ENCODE results near the gene OR5P2.
"Not testable (repeated sequence)": the region's sequence is repeated elsewhere in the genome, so short reads cannot be mapped to it uniquely, and the experiment has no call there.

Gene OR5P2, protein sequence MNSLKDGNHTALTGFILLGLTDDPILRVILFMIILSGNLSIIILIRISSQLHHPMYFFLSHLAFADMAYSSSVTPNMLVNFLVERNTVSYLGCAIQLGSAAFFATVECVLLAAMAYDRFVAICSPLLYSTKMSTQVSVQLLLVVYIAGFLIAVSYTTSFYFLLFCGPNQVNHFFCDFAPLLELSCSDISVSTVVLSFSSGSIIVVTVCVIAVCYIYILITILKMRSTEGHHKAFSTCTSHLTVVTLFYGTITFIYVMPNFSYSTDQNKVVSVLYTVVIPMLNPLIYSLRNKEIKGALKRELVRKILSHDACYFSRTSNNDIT

DNA sequence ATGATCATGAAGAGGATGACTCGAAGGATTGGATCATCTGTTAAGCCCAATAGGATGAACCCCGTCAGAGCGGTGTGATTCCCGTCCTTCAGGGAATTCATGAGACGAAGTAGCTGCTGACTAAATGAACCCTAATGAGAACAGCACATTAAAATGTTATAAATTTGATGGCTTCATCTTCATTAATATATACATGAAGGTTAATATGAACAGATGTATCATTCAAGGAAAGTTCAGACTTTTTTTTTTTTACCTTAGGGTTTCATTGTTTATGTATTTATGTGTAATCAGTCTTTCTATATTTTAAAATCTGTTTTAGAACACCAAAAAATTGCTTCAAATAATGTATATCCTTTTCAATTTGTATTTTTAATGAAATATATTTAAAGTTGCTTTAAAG is at the start of gene OR5P2:
Gene OR5P2, minus strand, starts transcription at position 101 of the 400 bp plus-strand sequence. Its CDS starts 0 bp downstream, at position 101.
- DNase-seq (ENCODE audit: low read depth): no peak

DNA sequence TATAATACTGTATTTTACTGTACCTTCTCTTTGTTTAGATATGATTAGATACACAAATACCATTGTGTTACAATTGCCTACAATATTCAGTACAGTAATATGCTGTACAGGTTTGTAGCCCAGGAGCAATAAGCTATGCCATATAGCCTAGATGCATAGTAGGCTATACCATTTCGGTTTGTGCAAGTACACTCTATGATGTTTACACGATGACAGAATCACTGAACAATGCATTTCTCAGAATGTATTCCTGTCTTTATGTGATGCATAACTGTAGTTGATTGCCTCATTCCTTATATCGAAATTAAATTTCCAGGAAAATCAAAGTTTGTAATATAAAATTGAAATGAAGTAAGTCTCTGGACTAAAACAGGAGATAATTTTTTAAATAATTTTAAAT is 49.3 kb upstream of the OR5P2 start:
- DNase-seq (ENCODE audit: low read depth): no peak

DNA sequence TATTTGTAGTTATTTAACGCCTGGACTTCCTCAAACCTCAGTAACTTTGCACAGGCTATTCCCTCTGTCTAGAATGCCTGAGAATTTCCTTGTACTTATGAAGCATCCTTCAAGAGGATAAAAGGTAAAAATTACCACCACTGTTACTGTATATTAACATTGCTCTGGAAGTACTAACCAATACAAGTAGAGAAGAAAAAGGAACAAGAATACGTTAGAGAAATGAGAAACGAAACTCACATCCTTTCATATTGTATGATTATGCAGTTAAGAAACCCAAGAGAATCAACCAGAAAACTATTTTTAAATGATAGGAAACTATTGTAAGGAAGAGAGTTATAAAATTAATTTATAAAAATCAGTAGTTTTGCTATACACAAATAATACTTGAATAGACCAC is 48.2 kb upstream of the OR5P2 start:
- no peak for DNase-seq (ENCODE audit: low read depth)

DNA sequence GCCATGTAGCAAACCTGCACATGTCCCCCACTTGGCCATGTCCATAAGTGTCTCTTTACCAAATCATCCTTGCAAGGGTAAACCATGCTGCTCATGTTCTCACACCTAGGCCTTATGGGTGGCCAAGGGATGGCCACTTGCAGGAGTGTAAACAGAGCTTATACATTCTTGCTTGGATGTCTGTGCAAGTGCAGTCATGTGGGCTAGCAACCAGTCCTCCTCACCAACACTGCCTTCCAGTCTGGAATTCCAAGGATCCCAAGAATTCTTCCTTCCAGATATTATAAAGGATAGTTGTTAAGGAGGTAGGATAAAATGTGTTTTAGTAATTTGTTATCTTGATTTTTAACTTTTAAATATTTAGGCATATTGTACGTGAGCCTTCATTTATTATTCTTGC is 47.8 kb upstream of the OR5P2 start:
- DNase-seq (ENCODE audit: low read depth): no peak

DNA sequence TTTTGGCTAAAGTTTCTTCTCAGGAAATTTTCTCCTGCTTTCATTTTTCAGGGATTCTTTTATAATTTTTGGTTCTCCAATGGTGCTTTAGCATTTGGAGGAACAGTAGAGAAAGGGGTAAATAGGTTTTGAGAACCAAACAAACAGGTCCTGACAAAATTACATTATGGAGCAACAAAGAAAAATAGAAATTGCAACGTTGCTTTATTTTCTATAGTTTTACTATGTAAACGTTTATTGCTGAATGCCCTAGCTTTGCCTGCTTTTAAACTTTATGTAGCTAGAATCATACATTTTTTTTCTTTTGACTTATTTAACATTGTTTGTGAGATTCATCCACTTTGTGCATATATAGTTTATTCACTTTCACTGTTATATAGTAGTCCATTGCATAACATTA is 43.8 kb upstream of the OR5P2 start:
- DNase-seq (ENCODE audit: low read depth): no peak

DNA sequence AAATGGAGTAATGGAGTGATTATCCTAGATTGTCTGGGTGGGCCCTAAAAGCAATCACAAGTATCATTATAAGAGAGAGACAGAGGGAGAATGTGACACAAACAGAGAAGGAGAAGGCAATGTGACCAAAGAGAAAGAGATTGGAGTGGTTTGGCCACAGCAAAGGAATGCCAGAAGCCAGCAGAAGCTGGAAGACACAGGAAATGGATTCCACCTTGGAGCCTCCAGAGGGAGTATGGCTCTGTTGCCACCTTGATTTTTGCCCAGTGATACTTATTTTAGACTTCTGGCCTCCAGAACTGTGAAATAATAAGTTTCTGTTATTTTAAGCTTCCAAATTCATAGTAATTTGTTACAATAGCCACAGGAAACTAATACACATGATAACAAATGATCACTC is 36.8 kb upstream of the OR5P2 start:
- DNase-seq (ENCODE audit: low read depth): no peak

DNA sequence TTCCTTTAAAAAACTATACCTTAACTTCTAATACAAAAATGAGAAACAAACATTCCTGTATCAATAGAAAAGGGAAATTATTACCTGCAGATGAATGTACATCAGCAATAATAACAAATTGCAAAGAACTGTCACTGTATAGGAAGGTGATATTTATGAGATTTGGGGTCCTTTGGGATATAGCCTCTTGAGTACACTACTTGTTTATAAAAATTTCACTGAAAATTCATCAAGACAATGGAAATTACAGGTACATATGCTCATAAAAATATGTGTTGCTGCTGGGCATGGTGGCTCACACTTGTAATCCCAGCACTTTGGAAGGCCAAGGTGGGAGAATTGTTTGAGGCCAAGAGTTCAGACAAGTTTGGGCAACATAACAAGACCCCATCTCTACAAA is 34.0 kb upstream of the OR5P2 start, which contains the start of gene OR5P3:
Gene OR5P3, minus strand, starts transcription at position 101 of the 400 bp plus-strand sequence.
- no peak for DNase-seq (ENCODE audit: low read depth)

DNA sequence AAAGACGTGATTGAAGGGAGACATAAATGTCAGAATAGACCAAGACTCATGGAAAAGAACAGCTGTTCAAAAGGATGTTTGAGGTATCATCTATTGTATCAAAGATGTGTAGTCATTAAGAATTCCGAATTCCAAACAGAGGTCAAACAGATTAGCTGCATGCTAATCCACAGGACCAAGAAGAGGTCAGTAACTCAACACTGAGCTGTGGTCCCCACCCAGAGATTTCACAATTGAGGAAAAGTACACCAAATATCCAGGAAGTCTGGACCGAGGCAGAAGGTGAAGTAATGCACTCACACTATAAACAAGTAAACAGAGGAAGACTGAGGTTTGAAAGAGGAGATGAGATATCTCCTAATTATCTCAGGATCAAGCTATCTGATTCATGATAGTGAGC is 29.6 kb upstream of the OR5P2 start:
- DNase-seq (ENCODE audit: low read depth): no peak

DNA sequence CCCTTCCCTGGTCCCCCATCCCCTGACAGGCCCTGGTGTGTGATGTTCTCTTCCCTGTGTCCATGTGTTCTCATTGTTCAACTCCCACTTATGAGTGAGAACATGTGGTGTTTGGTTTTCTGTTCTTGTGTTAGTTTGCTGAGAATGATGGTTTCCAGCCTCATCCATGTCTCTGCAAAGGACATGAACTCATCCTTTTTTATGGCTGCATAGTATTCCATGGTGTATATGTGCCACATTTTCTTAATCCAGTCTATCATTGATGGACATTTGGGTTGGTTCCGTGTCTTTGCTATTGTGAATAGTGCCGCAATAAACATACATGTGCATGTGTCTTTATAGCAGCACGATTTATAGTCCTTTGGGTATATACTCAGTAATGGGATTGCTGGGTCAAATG is 23.7 kb upstream of the OR5P2 start:
- not testable (repeated sequence) for DNase-seq (ENCODE audit: low read depth)

DNA sequence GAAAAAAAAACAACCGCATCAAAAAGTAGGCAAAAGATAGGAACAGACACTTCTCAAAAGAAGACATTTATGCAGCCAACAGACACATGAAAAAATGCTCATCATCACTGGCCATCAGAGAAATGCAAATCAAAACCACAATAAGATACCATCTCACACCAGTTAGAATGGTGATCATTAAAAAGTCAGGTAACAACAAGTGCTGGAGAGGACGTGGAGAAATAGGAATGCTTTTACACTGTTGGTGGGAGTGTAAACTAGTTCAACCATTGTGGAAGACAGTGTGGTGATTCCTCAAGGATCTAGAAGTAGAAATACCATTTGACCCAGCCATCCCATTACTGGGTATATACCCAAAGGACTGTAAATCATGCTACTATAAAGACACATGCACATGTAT is 18.2 kb upstream of the OR5P2 start:
- DNase-seq (ENCODE audit: low read depth): not testable (repeated sequence)

DNA sequence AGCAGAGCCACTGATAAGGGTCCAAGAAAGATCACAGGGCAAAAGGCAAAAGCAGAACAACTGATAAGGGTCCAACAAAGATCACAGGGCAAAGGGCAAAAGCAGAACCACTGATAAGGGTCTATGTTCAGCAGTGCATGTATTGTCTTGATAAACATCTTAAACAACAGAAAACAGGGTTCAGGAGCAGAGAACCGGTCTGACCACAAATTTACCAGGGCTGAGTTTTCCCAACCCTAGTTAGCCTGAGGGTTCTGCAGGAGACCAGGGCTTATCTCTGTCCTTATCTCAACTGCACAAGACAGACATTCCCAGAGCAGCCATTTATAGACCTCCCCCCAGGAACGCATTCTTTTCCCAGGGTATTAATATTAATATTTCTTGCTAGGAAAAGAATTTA is 13.6 kb upstream of the OR5P2 start:
- not testable (repeated sequence) for DNase-seq (ENCODE audit: low read depth)

DNA sequence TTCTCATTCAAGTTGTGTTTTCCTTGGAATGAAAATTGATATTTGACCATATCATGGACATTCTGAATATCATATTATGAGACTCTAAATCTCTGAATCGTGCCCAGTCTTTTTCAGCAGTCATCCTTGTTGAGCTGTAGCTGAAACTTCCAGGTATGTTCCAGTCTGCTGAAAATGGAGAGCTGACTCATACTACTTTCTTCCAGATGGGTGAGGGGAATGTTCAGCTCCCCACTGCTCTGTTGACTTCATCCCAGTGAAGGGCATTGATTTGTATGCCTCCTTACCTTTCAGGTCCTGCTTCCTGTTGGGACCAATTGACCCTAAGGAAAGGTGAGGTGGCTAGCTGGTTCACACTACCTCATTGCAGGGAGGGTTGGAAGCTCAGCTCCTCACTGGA is 3.5 kb downstream of the OR5P2 start:
- DNase-seq (ENCODE audit: low read depth): no peak

DNA sequence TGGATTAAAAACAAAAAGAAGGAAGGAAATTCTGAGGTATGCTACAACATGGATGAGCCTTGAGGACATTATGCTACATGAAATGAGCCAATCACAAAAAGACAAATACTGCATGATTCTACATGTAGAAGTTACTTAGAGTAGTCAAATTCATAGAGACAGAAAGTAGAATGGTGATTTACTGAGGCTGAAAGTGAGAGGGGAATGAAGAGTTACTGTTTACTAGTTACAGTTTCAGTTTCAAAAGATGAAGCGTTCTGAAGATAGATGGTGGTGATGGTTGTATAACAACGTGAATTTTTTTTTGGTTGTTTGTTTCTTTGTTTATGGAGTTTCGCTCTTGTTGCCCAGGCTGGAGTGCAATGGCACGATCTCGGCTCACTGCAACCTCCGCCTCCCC is 9.5 kb downstream of the OR5P2 start:
- no peak for DNase-seq (ENCODE audit: low read depth)

DNA sequence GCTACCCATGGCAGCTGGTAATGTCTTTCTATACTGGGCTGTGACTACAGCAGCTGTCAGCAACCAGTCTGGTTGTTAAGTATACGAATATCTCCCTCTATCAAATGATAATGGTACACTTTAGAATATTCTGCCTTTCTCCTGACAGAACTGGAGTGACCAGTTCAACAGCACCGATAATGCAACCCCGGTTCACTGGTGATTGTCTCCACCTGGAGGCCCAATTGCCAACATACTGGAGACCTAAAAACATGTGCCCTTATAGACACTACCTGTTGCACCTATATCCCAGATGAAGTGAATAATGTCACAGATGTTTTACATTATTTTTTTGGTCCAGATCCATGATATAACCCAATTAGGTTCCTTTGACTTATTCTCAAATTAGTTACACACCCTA is 21.1 kb downstream of the OR5P2 start:
- DNase-seq (ENCODE audit: low read depth): no peak

DNA sequence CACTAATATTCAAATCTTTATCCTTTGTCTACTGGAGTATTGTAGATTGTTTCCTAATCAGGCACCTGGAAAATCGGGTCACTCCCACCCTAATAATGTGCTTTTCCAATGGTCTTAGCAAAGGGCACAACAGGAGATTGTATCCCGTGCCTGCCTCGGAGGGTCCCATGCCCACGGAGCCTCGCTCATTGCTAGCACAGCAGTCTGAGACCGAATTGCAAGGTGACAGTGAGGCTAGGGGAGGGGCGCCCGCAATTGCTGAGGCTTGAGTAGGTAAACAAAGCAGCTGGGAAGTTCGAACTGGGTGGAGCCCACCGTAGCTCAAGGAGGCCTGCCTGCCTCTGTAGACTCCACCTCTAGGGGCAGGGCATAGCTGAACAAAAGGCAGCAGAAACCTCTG is 32.4 kb downstream of the OR5P2 start:
- DNase-seq (ENCODE audit: low read depth): not testable (repeated sequence)

DNA sequence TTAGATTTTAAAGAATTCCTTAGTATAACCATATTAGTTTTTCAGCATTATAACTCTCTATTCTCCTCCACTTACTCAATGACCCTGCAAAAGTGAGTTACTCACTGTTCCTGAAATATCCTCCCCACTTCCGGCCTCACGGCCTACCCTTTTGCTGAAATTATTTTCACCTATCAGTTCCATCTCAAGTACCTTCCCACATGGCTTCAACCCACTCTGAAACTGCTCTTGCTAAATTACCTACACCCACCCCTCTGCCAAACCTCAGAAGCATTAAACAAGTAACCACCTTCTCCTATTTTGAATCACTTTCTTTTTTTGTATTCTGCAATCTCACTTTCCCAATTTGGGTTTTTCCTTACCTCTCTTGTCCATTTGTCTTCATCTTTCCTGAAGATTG is 37.7 kb downstream of the OR5P2 start:
- DNase-seq (ENCODE audit: low read depth): no peak

DNA sequence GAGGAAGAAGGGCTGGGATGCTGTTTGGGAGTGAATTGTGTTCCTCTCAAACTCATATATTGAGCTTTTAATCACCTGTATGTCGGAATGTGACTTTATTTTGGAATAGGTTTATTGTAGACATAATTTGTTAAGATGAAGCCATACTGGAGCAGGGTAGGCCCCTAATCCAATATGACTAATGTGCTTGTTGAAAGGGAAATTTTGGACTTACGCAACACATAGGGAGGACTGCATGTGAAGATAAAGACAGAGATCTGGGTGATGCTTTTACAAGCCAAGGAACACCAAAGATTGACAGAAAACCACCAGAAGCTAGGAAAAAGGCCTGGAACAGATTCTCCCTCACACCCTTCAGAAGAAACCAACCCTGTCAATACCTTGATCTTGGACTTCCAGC is 47.3 kb downstream of the OR5P2 start:
- no peak for DNase-seq (ENCODE audit: low read depth)

Measured in stimulated activated CD8-positive, alpha-beta memory T cell treated with anti-CD3 and anti-CD28 coated beads, Interleukin-15, amount 100 ng/mL, for 24 hours (primary cell).